Progenitor cell of endocrine pancreas (in vitro differentiated cells): ENCODE measurements around the gene SIGLEC12. TPM values are rescaled to one million over a fixed set of nuclear protein-coding genes. Genes with fewer than 3 reads are reported as not detected.

Experiments
- DNase-seq: peaks from one replicate; pipeline ENCODE4 v3.0.0; 2021; ENCODE audit warnings: low spot score; ENCODE audit not compliant: unreplicated experiment
- H3K27ac Mint-ChIP-seq: 2 replicates; pipeline ENCODE4 v1.8.0; 2021; ENCODE audit warnings: mild to moderate bottlenecking, moderate library complexity, mixed read lengths
- H3K27me3 Mint-ChIP-seq: 2 replicates; pipeline ENCODE4 v1.8.0; 2021; ENCODE audit warnings: mixed read lengths
- H3K36me3 Mint-ChIP-seq: 2 replicates; pipeline ENCODE4 v1.8.0; 2022; ENCODE audit warnings: mixed read lengths; ENCODE audit not compliant: insufficient read depth
- H3K4me1 Mint-ChIP-seq: 2 replicates; pipeline ENCODE4 v1.8.0; 2021; ENCODE audit warnings: low read depth, mixed read lengths
- H3K4me3 Mint-ChIP-seq: 2 replicates; pipeline ENCODE4 v1.8.0; 2021; ENCODE audit warnings: low read depth, mild to moderate bottlenecking, moderate library complexity, mixed read lengths
- H3K9me3 Mint-ChIP-seq: 2 replicates; pipeline ENCODE4 v1.8.0; 2021; ENCODE audit warnings: low read depth, mixed read lengths
- CTCF ChIP-seq: fragments of 200-600 bp; sonication (generic); IDR thresholded peaks from one replicate; pipeline ENCODE4 v1.5.0; 2021; ENCODE audit warnings: antibody characterized with exemption, mild to moderate bottlenecking; ENCODE audit not compliant: unreplicated experiment
- total RNA-seq: library from RNA; stranded (reverse); gene quantifications from 2 replicates; pipeline ENCODE4 v1.2.1, GENCODE V29; 2021

The SIGLEC12 gene
- total RNA-seq, 1 donor from 2014 or later = not detected

GRCh38 chr19:51541458-51542357 lies 40.1 kb upstream of the SIGLEC12 start:
- TF ChIP-seq CTCF = no peak
- no peak for DNase-seq
- Mint-ChIP-seq H3K27ac (no peak overlapping the region), H3K9me3 (no peaks in the 10 kb centered on the region), H3K27me3 (peaks cover 35% of the 10 kb centered on the region), H3K36me3 (no peaks in the 10 kb centered on the region), H3K4me3 (no peak overlapping the region), H3K4me1 (no peaks in the 10 kb centered on the region)

GRCh38 chr19:51539821-51540366 lies 38.3 kb upstream of the SIGLEC12 start:
- Mint-ChIP-seq H3K4me3 (no peak overlapping the region), H3K9me3 (no peaks in the 10 kb centered on the region), H3K27ac (no peak overlapping the region), H3K4me1 (no peaks in the 10 kb centered on the region), H3K36me3 (no peaks in the 10 kb centered on the region), H3K27me3 (peaks cover 42% of the 10 kb centered on the region)
- no peak for DNase-seq
- TF ChIP-seq CTCF = no peak

GRCh38 chr19:51535535-51535934 lies 33.9 kb upstream of the SIGLEC12 start:
- no peak for DNase-seq
- no peaks in the 10 kb centered on the region for H3K4me1 Mint-ChIP-seq
- no peak for TF ChIP-seq CTCF
- no peak overlapping the region for H3K4me3 Mint-ChIP-seq
- H3K9me3 Mint-ChIP-seq = no peaks in the 10 kb centered on the region
- no peaks in the 10 kb centered on the region for H3K36me3 Mint-ChIP-seq
- peaks cover 46% of the 10 kb centered on the region for H3K27me3 Mint-ChIP-seq
- no peak overlapping the region for H3K27ac Mint-ChIP-seq

- no peaks in the 10 kb centered on the region for H3K9me3 Mint-ChIP-seq
- H3K36me3 Mint-ChIP-seq = no peaks in the 10 kb centered on the region
- no peak within 1 kb of the TSS for H3K27ac Mint-ChIP-seq
- no peaks in the 10 kb centered on the region for H3K4me1 Mint-ChIP-seq
- no peak for DNase-seq
- H3K27me3 Mint-ChIP-seq = peaks cover 42% of the 10 kb centered on the region
- H3K4me3 Mint-ChIP-seq = no peak within 1 kb of the TSS
- no peak for TF ChIP-seq CTCF
Measured at GRCh38 chr19:51531349-51532315, 30.0 kb upstream of the SIGLEC12 start, which contains the start of gene SIGLEC6. SIGLEC6 (minus strand) TSS chr19:51531670; CDS start chr19:51531648, 22 bp downstream.

- no peak overlapping the region for H3K27ac Mint-ChIP-seq
- H3K27me3 Mint-ChIP-seq = peaks cover 46% of the 10 kb centered on the region
- no peaks in the 10 kb centered on the region for H3K9me3 Mint-ChIP-seq
- TF ChIP-seq CTCF = no peak
- DNase-seq = no peak
- H3K36me3 Mint-ChIP-seq = no peaks in the 10 kb centered on the region
- no peak overlapping the region for H3K4me3 Mint-ChIP-seq
- no peaks in the 10 kb centered on the region for H3K4me1 Mint-ChIP-seq
Measured at GRCh38 chr19:51530616-51531015, 29.0 kb upstream of the SIGLEC12 start.
